ENCODE results near the gene ATG13. TPM values are rescaled to one million over a fixed set of nuclear protein-coding genes. Genes with fewer than 3 reads are reported as not detected.

ATG13 gene
- total and polyA plus RNA-seq, 4 donors, result 29.1 to 72.8 (median 52.4) TPM

DNA sequence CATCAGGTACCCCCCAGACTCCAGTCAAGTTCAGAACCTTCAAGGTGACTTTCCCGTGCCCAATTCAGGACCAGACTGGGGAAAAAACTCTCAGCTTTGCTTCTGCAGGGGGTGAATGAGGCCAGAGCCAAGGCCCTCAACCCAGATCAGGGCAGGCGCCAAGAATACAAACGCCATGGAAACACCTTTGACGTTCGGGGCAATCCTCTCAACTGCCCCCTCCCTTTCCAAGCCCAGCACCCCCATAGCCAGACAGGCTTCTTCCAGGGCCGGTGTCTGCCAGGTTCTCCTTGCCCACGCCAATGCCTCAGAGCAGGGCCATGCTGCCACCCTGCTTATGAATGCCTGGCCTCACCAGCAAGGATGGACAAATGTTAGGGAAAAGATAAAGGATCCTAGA lies 77.3 kb downstream of the ATG13 start:
- no peak overlapping the region for H3K4me3 ChIP-seq
- peaks cover 0 to 41% (median 20%) of the 10 kb centered on the region in 4 donors for H3K36me3 ChIP-seq (ENCODE audit: control insufficient read depth in 4 of 4, insufficient read depth in 4 of 4, low read length in 4 of 4)
- WGBS, 2 donors, result 90 to 91% methylated on average over 7 of the region's 7 CpGs
- TF ChIP-seq, protein P1, sequence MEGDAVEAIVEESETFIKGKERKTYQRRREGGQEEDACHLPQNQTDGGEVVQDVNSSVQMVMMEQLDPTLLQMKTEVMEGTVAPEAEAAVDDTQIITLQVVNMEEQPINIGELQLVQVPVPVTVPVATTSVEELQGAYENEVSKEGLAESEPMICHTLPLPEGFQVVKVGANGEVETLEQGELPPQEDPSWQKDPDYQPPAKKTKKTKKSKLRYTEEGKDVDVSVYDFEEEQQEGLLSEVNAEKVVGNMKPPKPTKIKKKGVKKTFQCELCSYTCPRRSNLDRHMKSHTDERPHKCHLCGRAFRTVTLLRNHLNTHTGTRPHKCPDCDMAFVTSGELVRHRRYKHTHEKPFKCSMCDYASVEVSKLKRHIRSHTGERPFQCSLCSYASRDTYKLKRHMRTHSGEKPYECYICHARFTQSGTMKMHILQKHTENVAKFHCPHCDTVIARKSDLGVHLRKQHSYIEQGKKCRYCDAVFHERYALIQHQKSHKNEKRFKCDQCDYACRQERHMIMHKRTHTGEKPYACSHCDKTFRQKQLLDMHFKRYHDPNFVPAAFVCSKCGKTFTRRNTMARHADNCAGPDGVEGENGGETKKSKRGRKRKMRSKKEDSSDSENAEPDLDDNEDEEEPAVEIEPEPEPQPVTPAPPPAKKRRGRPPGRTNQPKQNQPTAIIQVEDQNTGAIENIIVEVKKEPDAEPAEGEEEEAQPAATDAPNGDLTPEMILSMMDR (IDR thresholded peaks at IDR 0.05; ENCODE audit: control extremely low read depth, extremely low read depth), result no peak
- H3K9me3 ChIP-seq (ENCODE audit: control insufficient read depth in 4 of 4, insufficient read depth in 3 of 4, low read length in 3 of 4), result no peaks in the 10 kb centered on the region
- ATAC-seq (ENCODE audit: insufficient read depth, low FRiP score) (no peak), DNase-seq (no peak)
- H3K27ac ChIP-seq (ENCODE audit: low read depth in 1 of 2, low read length in 1 of 2), result no peak overlapping the region
- peaks cover 0 to 12% (median 4%) of the 10 kb centered on the region in 5 donors for H3K4me1 ChIP-seq (ENCODE audit: control insufficient read depth in 5 of 5, insufficient read depth in 5 of 5, low read length in 5 of 5)
- H3K27me3 ChIP-seq (ENCODE audit: control insufficient read depth in 3 of 3, insufficient read depth in 3 of 3, low read length in 2 of 3), result no peaks in the 10 kb centered on the region
- no peak overlapping the region for H3K9ac ChIP-seq (ENCODE audit: insufficient read depth in 1 of 2, low read length in 2 of 2)

DNA sequence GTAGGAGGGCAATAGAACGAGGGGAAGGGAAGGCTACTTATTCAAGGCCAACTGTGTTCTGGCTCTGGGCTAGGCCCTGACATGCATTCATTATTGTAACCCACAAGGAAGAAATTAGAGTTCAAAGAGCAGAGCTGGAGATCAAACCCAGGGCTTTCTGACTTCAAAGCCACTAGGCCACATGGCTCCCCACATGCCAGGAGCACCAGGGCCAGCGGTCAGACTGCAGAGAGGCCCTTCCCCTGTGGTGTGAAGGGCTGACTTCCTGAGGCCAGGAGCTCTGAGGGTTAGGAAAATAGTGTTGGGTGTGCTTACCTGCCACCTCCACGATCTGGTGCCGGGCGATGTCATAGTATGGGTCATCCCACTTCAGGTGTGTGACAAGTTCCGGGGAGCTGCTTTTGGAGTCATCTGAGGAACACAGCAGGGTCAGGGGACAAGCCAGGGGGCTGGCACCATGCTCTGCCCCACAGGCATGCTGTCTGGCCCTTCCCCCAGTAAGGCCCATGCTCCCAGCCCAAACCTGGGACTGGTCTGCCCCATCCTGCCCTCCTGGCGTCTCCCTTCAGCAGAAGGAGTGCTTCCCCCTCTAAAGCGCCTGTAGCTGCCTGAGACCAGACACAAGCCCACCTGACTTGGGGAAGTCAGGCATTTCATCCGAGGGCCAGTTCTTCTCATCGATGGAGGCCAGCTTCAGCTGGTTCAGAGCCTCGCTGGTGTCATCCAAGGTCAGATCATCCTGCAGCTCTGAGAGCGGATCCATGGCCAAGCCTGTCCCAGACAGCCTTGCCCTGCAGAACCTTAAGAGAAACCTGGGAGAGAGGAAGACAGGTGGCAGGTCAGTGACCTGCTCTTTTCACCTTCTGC lies 78.2 kb downstream of the ATG13 start:
- DNase-seq, result no peak
- H3K9me3 ChIP-seq (ENCODE audit: control insufficient read depth in 4 of 4, insufficient read depth in 3 of 4, low read length in 3 of 4), result no peaks in the 10 kb centered on the region
- H3K4me3 ChIP-seq, result no peak overlapping the region
- no peak overlapping the region for H3K9ac ChIP-seq (ENCODE audit: insufficient read depth in 1 of 2, low read length in 2 of 2)
- H3K4me1 ChIP-seq (ENCODE audit: control insufficient read depth in 5 of 5, insufficient read depth in 5 of 5, low read length in 5 of 5), result peaks cover 0 to 12% (median 4%) of the 10 kb centered on the region in 5 donors
- H3K36me3 ChIP-seq (ENCODE audit: control insufficient read depth in 4 of 4, insufficient read depth in 4 of 4, low read length in 4 of 4), result peaks cover 0 to 41% (median 20%) of the 10 kb centered on the region in 4 donors
- ATAC-seq (ENCODE audit: insufficient read depth, low FRiP score), result no peak
- TF ChIP-seq, protein P1 (IDR thresholded peaks at IDR 0.05; ENCODE audit: control extremely low read depth, extremely low read depth), result no peak
- H3K27me3 ChIP-seq (ENCODE audit: control insufficient read depth in 3 of 3, insufficient read depth in 3 of 3, low read length in 2 of 3), result no peaks in the 10 kb centered on the region
- H3K27ac ChIP-seq (ENCODE audit: low read depth in 1 of 2, low read length in 1 of 2), result peak overlapping the region in 1 of 2 donors; percentile 55
- WGBS, 2 donors, result 94 to 96% methylated on average over 12 of the region's 12 CpGs

DNA sequence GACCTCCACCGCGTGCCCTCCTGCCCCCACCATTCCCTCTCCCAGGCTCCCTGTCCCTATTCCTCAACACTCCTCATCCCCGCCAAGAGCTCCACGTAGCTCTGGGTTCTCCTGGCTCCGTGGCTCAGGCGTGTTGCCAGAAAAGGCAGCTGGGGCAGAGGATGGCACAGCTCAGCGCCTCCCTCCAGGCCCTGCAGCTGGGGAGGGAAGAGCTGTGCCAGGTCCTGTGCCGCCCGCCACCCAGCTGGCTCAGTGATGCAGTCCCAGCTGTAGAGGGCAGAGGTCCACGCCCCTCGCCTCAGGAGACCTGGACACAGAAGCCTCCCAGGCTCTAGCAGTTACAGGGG lies 78.8 kb downstream of the ATG13 start:
- ATAC-seq (ENCODE audit: insufficient read depth, low FRiP score), result no peak
- Histone ChIP-seq H3K9ac (ENCODE audit: insufficient read depth in 1 of 2, low read length in 2 of 2) (no peak overlapping the region), H3K27ac (ENCODE audit: low read depth in 1 of 2, low read length in 1 of 2) (peak overlapping the region in 1 of 2 donors; percentile 55), H3K4me3 (no peak overlapping the region), H3K27me3 (ENCODE audit: control insufficient read depth in 3 of 3, insufficient read depth in 3 of 3, low read length in 2 of 3) (no peaks in the 10 kb centered on the region), H3K36me3 (ENCODE audit: control insufficient read depth in 4 of 4, insufficient read depth in 4 of 4, low read length in 4 of 4) (peaks cover 0 to 40% (median 21%) of the 10 kb centered on the region in 4 donors), H3K4me1 (ENCODE audit: control insufficient read depth in 5 of 5, insufficient read depth in 5 of 5, low read length in 5 of 5) (peaks cover 0 to 12% (median 4%) of the 10 kb centered on the region in 5 donors), H3K9me3 (ENCODE audit: control insufficient read depth in 4 of 4, insufficient read depth in 3 of 4, low read length in 3 of 4) (no peaks in the 10 kb centered on the region)
- DNase-seq, result no peak
- WGBS, 2 donors, result 87 to 94% methylated on average over 11 of the region's 11 CpGs
- TF ChIP-seq, protein P1 (IDR thresholded peaks at IDR 0.05; ENCODE audit: control extremely low read depth, extremely low read depth), result no peak

Measured in lung (tissue), 12 donors.